Smooth muscle cell (in vitro differentiated cells): ENCODE data around the gene KCNH6. TPM values are rescaled to one million over a fixed set of nuclear protein-coding genes. Genes with fewer than 3 reads are reported as not detected.

Experiments used
- DNase-seq: peaks from one replicate; lab custom pipeline; 2025; ENCODE audit not compliant: unreplicated experiment; lab: John Stamatoyannopoulos, UW
- H2AFZ ChIP-seq: fragments of 200-600 bp; sonication (generic); 2 replicates; pipeline ENCODE4 v1.6.0; 2016; ENCODE audit warnings: antibody characterized with exemption, low read depth, mild to moderate bottlenecking
- H3F3A ChIP-seq: fragments of 200-600 bp; sonication (generic); 2 replicates; pipeline ENCODE4 v1.6.0; 2017; ENCODE audit warnings: antibody characterized with exemption, low read depth
- H3K27ac ChIP-seq: fragments of 200-600 bp; sonication (generic); 2 replicates; pipeline ENCODE4 v1.5.1; 2016; ENCODE audit warnings: low read depth, mild to moderate bottlenecking
- H3K27me3 ChIP-seq: fragments of 200-600 bp; sonication (generic); 2 replicates; pipeline ENCODE4 v1.6.1; 2016; ENCODE audit warnings: low read depth, mild to moderate bottlenecking
- H3K36me3 ChIP-seq: fragments of 200-600 bp; sonication (generic); 2 replicates; pipeline ENCODE4 v1.5.1; 2016; ENCODE audit warnings: low read depth
- H3K4me1 ChIP-seq: fragments of 200-600 bp; sonication (generic); 2 replicates; pipeline ENCODE4 v1.5.1; 2016; ENCODE audit warnings: low read depth
- H3K4me2 ChIP-seq: fragments of 200-600 bp; sonication (generic); 2 replicates; pipeline ENCODE4 v1.6.0; 2016; ENCODE audit warnings: mild to moderate bottlenecking
- H3K4me3 ChIP-seq: fragments of 200-600 bp; sonication (generic); 2 replicates; pipeline ENCODE4 v1.5.1; 2016; ENCODE audit warnings: mild to moderate bottlenecking
- H3K79me2 ChIP-seq: fragments of 200-600 bp; sonication (generic); 2 replicates; pipeline ENCODE4 v1.6.0; 2016; ENCODE audit warnings: low read depth, mild to moderate bottlenecking
- H3K9ac ChIP-seq: fragments of 200-600 bp; sonication (generic); 2 replicates; pipeline ENCODE4 v1.6.0; 2016; ENCODE audit warnings: low read depth
- H3K9me3 ChIP-seq: fragments of 200-600 bp; sonication (generic); replicated peaks from 2 replicates; pipeline ENCODE4 v1.5.1; 2016; ENCODE audit warnings: low read depth
- H4K20me1 ChIP-seq: fragments of 200-600 bp; sonication (generic); 2 replicates; pipeline ENCODE4 v1.6.0; 2016; ENCODE audit warnings: low read depth
- WGBS: methylation state at CpG from one replicate; pipeline ENCODE4 v1.1.7; 2016; ENCODE audit warnings: low lambda C conversion rate; 5-methylcytosine and 5-hydroxymethylcytosine counted together
- polyA plus RNA-seq: library from polyadenylated mRNA; unstranded; fragments of >200 nt; fragmentation: Nextera tagmentation; extraction: Ambion mirVana; gene quantifications from 2 replicates; pipeline ENCODE4 v1.2.1, GENCODE V29; 2016
- total RNA-seq: library from RNA; depleted of rRNA; stranded (reverse); fragments of >200 nt; gene quantifications from 2 replicates; pipeline ENCODE4 v1.2.3, GENCODE V29; 2014
- TF ChIP-seq, protein P1 (sequence below): fragments of 200-600 bp; sonication (generic); IDR thresholded peaks from 2 replicates; pipeline ENCODE4 v1.5.1; 2017; ENCODE audit warnings: borderline replicate concordance, mild to moderate bottlenecking, antibody characterized with exemption; ENCODE audit not compliant: insufficient read depth, poor library complexity, severe bottlenecking

KCNH6 gene
- total and polyA plus RNA-seq, 2 experiments from 2014 or later = not detected

DNA sequence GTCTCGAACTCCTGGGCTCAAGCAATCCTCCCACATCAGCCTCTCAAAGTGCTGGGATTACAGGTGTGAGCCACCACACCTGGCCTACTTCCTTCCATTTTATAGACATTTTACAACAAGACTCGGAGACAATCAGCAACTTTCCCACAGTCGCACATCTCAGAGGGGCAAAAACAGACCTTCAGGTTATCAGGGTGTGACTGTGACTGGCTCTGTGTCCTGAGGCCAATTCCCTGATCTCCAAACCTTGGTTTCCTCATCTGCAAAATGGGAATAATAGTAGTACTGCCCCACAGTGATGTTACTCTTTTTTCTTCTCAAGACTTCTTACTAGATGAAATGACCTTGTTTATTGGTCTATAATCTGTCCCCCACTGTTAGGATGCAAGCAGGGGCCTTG lies 10.8 kb upstream of the KCNH6 start:
- Histone ChIP-seq H3K27ac (no peak overlapping the region), H3K4me3 (no peak overlapping the region), H3K36me3 (no peaks in the 10 kb centered on the region), H2AFZ (no peak overlapping the region), H3K9me3 (no peaks in the 10 kb centered on the region), H3K27me3 (peaks cover 5% of the 10 kb centered on the region), H3K4me2 (no peak overlapping the region), H3K79me2 (no peaks in the 10 kb centered on the region), H3K4me1 (no peaks in the 10 kb centered on the region), H3K9ac (no peak overlapping the region), H3F3A (no peaks in the 10 kb centered on the region), H4K20me1 (no peaks in the 10 kb centered on the region)
- WGBS = 90% methylated on average over 3 of the region's 3 CpGs
- DNase-seq = no peak
- TF ChIP-seq, protein P1, sequence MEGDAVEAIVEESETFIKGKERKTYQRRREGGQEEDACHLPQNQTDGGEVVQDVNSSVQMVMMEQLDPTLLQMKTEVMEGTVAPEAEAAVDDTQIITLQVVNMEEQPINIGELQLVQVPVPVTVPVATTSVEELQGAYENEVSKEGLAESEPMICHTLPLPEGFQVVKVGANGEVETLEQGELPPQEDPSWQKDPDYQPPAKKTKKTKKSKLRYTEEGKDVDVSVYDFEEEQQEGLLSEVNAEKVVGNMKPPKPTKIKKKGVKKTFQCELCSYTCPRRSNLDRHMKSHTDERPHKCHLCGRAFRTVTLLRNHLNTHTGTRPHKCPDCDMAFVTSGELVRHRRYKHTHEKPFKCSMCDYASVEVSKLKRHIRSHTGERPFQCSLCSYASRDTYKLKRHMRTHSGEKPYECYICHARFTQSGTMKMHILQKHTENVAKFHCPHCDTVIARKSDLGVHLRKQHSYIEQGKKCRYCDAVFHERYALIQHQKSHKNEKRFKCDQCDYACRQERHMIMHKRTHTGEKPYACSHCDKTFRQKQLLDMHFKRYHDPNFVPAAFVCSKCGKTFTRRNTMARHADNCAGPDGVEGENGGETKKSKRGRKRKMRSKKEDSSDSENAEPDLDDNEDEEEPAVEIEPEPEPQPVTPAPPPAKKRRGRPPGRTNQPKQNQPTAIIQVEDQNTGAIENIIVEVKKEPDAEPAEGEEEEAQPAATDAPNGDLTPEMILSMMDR = no peak

DNA sequence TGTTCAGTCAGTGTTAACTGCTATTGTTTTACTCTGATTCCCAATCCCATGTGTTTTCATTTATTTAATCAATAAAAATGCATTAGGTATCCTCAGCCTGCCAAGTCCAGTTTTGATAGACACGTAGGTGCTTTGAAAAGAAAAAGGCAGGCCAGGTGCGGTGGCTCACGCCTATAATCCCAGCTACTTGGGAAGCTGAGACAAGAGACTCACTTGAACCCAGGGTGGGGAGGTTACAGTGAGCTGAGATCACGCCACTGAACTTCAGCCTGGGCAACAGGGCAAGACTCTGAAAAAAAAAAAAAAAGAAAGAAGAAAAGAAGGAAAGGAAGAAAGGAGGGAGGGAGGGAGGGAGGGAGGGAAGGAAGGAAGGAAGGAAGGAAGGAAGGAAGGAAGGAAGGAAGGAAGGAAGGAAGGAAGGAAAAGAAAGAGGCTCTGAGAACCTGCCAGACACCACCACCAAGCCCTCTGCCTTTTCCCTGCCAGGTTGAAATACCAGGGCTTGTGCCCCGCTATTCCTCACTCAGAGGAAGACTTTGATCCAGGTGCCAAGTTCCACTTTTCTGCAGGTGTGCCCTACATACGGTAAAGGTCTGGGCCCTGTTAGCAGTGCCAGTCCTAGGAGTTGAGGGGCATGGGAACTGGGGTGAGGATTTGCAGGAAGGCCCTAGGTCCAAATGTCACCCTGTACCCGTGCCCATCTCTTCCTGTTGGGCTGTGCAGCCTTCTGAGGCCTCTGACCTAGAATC lies 10.1 kb upstream of the KCNH6 start:
- WGBS = 89% methylated on average over 7 of the region's 7 CpGs
- H3K4me3 ChIP-seq = no peak overlapping the region
- H3K27me3 ChIP-seq = peaks cover 5% of the 10 kb centered on the region
- no peaks in the 10 kb centered on the region for H3K36me3 ChIP-seq
- H2AFZ ChIP-seq = no peak overlapping the region
- H3K9me3 ChIP-seq = no peaks in the 10 kb centered on the region
- H3F3A ChIP-seq = no peaks in the 10 kb centered on the region
- DNase-seq = no peak
- H3K4me1 ChIP-seq = no peaks in the 10 kb centered on the region
- H3K27ac ChIP-seq = no peak overlapping the region
- H3K79me2 ChIP-seq = no peaks in the 10 kb centered on the region
- no peak overlapping the region for H3K4me2 ChIP-seq
- H4K20me1 ChIP-seq = no peaks in the 10 kb centered on the region
- no peak overlapping the region for H3K9ac ChIP-seq
- TF ChIP-seq, protein P1 = no peak

DNA sequence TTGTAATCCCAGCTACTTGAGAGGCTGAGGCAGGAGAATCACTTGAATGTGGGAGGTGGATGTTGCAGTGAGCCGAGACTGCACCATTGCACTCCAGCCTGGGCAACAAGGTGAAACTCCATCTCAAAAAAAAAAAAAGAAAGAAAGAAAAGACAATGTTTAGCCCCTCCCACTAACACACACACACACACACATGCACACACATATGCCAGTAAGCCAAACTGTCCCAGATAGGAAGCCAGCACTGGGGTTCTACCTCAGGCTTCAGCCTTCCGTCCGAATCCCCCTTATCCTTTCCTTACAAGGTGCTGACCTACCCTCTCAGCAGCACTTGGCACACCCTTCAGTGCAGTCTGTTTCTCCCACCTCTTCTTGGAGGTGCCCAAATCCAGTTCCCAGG lies 8.7 kb upstream of the KCNH6 start:
- Histone ChIP-seq H3K27ac (no peak overlapping the region), H3K4me2 (no peak overlapping the region), H3K4me1 (no peaks in the 10 kb centered on the region), H3K36me3 (no peaks in the 10 kb centered on the region), H3F3A (no peaks in the 10 kb centered on the region), H3K27me3 (peaks cover 5% of the 10 kb centered on the region), H4K20me1 (no peaks in the 10 kb centered on the region), H3K79me2 (no peaks in the 10 kb centered on the region), H3K9ac (no peak overlapping the region), H3K9me3 (no peaks in the 10 kb centered on the region), H2AFZ (no peak overlapping the region), H3K4me3 (no peak overlapping the region)
- 90% methylated on average over 3 of the region's 3 CpGs for WGBS
- no peak for DNase-seq
- TF ChIP-seq, protein P1 = no peak

DNA sequence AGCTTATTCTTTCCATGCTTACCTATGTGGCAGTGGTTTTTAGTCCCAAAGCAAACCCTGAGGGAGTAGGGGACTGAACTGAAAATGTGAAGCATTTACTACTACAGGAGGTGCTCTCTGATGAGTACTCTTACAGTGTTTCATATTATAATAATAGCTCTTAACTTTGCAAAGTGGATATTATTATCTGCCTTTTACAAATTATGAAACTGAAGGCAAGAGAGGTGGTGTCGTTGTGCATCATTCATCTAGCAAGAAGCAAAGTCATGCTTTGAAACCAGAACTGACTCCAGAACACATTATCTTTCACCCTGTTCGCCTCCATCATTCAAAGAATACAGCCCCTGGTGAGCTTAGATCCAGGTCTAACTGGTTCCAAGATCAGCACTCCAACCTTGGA lies 8.2 kb upstream of the KCNH6 start:
- Histone ChIP-seq H3K27ac (no peak overlapping the region), H3K4me2 (no peak overlapping the region), H3K9ac (no peak overlapping the region), H3K36me3 (no peaks in the 10 kb centered on the region), H3K4me1 (no peaks in the 10 kb centered on the region), H3K79me2 (no peaks in the 10 kb centered on the region), H3F3A (no peaks in the 10 kb centered on the region), H4K20me1 (no peaks in the 10 kb centered on the region), H3K27me3 (peaks cover 5% of the 10 kb centered on the region), H3K4me3 (no peak overlapping the region), H3K9me3 (no peaks in the 10 kb centered on the region), H2AFZ (no peak overlapping the region)
- no peak for DNase-seq
- TF ChIP-seq, protein P1 = no peak
- 88% methylated on average over 2 of the region's 2 CpGs for WGBS
